Measurements from ENCODE around the gene FIGNL2.

The FIGNL2 gene

DNA sequence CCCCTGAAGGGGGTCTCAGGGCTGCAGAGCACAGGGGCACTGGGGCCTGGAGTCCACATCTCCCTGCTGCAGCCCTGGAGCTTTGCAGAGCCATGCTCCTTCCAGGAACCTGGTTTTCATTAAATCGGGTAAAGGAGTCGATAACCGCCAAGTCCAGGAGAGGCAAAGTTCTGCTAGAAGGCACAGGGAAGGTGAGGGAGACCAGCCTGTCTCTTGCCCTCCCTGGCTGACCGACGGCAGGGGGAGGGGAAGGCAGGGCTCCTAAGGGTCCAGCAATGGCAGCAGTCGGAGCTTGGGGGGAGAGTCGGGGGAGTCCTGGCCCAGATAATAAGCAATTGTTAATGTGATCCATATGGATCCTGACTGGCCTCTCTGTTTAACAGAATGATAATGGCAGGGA, 3.0 kb downstream of the FIGNL2 start:
- in situ Hi-C loops (cut with HindIII; ENCODE audit: low sequenced_read_pairs), result no loop called here
- DNase-seq (ENCODE audit: low read depth), result no peak
- no peak overlapping the region for H3K4me3 ChIP-seq (ENCODE audit: low read depth, low read length)
- TF ChIP-seq, protein P1, sequence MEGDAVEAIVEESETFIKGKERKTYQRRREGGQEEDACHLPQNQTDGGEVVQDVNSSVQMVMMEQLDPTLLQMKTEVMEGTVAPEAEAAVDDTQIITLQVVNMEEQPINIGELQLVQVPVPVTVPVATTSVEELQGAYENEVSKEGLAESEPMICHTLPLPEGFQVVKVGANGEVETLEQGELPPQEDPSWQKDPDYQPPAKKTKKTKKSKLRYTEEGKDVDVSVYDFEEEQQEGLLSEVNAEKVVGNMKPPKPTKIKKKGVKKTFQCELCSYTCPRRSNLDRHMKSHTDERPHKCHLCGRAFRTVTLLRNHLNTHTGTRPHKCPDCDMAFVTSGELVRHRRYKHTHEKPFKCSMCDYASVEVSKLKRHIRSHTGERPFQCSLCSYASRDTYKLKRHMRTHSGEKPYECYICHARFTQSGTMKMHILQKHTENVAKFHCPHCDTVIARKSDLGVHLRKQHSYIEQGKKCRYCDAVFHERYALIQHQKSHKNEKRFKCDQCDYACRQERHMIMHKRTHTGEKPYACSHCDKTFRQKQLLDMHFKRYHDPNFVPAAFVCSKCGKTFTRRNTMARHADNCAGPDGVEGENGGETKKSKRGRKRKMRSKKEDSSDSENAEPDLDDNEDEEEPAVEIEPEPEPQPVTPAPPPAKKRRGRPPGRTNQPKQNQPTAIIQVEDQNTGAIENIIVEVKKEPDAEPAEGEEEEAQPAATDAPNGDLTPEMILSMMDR (IDR thresholded peaks at IDR 0.05; ENCODE audit: low read depth, low read length, missing control alignments), result no peak

DNA sequence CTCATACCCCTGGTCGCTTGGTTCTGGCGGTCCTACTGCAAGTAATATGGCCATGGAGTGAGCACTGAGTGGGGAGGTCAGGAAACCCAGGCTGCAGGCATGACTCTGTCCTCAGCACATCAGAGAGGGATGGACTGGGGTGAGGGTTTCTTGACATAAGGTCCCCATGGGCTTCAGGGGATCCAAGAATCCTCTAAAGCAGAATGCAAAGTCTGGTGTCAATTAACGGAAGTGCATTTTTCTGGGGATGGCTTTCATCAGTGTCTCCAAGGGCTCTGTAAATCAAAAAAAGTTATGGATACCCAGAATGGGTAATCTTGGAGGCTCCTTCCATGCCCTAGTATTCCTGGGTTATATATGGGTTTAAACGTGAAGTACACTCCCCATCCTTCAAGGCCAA, 3.7 kb downstream of the FIGNL2 start:
- in situ Hi-C loops (cut with HindIII; ENCODE audit: low sequenced_read_pairs), result loop anchor here (5.0 kb wide), 1 partner anchor 42 kb away; the partner anchor contains the start of gene ANKRD33
- no peak for DNase-seq (ENCODE audit: low read depth)
- no peak overlapping the region for H3K4me3 ChIP-seq (ENCODE audit: low read depth, low read length)
- TF ChIP-seq, protein P1 (IDR thresholded peaks at IDR 0.05; ENCODE audit: low read depth, low read length, missing control alignments), result no peak

DNA sequence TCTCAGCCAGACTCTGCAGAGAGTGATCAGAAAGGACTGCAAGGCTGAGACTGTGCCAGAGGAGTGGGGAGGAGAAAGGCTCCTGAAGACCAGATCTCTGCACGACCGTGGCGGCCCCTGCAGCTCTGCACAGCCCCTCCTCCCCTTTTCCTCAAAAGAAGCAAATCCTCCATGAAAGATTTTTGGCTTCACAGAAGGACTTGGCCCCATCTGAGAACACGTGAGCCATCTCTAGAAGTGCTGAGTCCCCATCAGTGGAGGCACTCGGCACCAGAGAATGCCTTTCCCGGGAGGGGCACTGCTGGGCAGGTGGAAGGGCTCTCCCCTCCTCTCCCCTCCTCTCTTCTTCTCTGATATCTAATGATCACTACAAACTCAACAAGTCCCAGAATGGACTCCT, 6.8 kb downstream of the FIGNL2 start:
- in situ Hi-C loops (cut with HindIII; ENCODE audit: low sequenced_read_pairs), result loop anchor here (5.0 kb wide), 1 partner anchor 46 kb away; the partner anchor contains the start of gene ANKRD33

DNA sequence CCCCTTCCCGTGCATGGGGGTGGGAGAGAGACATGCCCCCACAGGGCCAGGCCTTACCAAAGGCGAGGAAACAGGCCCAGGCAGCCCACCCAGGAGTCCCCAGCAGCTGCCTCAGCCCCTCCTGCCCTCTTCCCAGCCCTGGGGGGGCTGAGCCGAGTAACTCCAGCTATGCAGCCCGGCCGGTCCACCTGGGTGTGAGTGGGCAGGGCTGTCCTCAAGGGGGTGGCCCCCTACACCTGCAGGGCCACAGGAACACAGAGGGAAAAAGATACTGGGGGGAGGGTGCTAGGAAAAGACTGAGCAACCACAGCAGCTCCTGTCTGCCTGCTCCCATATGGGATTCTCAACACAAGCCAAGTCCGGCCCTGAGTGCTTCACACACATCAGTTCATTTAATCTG, 7.6 kb downstream of the FIGNL2 start:
- DNase-seq (ENCODE audit: low read depth), result no peak

More for the DNA sequence above, 6.8 kb downstream of the FIGNL2 start:
- no peak overlapping the region for H3K4me3 ChIP-seq (ENCODE audit: low read depth, low read length)
- no peak for DNase-seq (ENCODE audit: low read depth)
- TF ChIP-seq, protein P1 (IDR thresholded peaks at IDR 0.05; ENCODE audit: low read depth, low read length, missing control alignments), result no peak

DNA sequence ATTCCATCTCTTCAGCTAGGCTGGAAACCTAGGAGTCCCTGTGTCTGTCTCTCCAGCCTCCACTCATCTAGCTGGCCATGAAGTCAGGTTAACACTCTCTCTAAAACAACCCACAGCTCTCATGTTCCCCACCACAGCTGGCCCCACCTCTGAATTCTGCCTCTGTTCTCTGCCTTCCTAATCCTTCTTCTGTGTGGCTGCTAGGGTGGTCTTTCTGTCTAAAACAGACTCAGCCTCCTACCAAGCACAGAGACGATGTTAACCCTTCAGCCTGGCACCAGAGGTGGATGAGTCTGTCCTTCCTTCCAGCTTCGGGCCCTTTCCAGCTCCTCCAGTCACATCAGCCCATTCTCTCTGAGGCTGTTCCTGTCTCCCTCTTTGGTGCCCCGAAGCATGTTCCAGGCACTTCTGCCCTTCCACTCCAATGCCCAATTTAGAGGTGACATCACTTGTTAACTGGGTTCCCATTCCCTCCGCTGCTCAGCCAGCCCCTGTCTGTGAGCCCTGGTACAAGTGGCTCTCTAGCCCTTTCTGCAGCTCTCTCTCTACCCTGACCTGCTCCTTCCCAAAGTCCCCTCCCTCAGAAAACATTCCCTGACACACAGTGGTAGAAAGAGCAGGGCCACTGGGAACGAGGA, 9.1 kb downstream of the FIGNL2 start:
- no peak for DNase-seq (ENCODE audit: low read depth)
- no peak overlapping the region for H3K4me3 ChIP-seq (ENCODE audit: low read depth, low read length)
- TF ChIP-seq, protein P1 (IDR thresholded peaks at IDR 0.05; ENCODE audit: low read depth, low read length, missing control alignments), result no peak
- in situ Hi-C loops (cut with HindIII; ENCODE audit: low sequenced_read_pairs), result no loop called here

More for the DNA sequence above, 7.6 kb downstream of the FIGNL2 start:
- in situ Hi-C loops (cut with HindIII; ENCODE audit: low sequenced_read_pairs), result loop anchor here (5.0 kb wide), 1 partner anchor 46 kb away; the partner anchor contains the start of gene ANKRD33
- H3K4me3 ChIP-seq (ENCODE audit: low read depth, low read length), result no peak overlapping the region
- TF ChIP-seq, protein P1 (IDR thresholded peaks at IDR 0.05; ENCODE audit: low read depth, low read length, missing control alignments), result no peak

DNA sequence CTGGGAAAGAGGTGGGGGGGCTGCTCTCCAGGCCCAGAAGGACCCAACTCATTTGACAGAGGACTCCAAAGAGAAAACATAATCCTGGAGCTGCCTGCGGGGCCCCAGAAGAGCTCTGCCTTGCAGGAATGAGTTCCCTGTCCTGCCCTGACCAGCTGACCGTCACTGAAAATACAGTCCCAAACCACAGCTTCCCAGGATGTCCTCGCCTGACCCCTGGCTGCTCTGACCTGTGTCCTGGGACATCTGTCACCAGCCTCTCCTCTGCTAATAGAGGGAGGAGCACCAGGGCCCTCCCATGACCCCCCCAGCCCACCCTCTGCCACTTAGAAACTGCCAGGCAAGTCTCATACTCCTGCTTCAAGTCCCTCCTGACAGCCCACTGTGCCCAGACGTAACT, 9.8 kb downstream of the FIGNL2 start:
- no peak for DNase-seq (ENCODE audit: low read depth)
- no peak overlapping the region for H3K4me3 ChIP-seq (ENCODE audit: low read depth, low read length)
- in situ Hi-C loops (cut with HindIII; ENCODE audit: low sequenced_read_pairs), result no loop called here
- TF ChIP-seq, protein P1 (IDR thresholded peaks at IDR 0.05; ENCODE audit: low read depth, low read length, missing control alignments), result no peak
